NCI-H1092 treated with DMSO at 0.1 percent for 48 hours (cell line): ENCODE measurements around the gene CLCNKA.
A peak's percentile ranks its signal among the peaks of the same experiment; 100 is the strongest.

Experiments used
- DNase-seq: peaks from one replicate; lab custom pipeline; 2025; lab: John Stamatoyannopoulos, UW

The CLCNKA gene

GRCh38 chr1:16063226-16063829 lies 41.5 kb downstream of the CLCNKA start:
- no peak for DNase-seq

GRCh38 chr1:16063921-16064320 lies 42.1 kb downstream of the CLCNKA start:
- DNase-seq = no peak

GRCh38 chr1:16064536-16065268 lies 42.9 kb downstream of the CLCNKA start:
- DNase-seq = no peak

- no peak for DNase-seq
Observed at GRCh38 chr1:16065269-16065576, 43.4 kb downstream of the CLCNKA start.

- DNase-seq = no peak
Observed at GRCh38 chr1:16066245-16066644, 44.4 kb downstream of the CLCNKA start.

- DNase-seq = no peak
Observed at GRCh38 chr1:16067127-16067768, 45.4 kb downstream of the CLCNKA start.

GRCh38 chr1:16067933-16068332 lies 46.1 kb downstream of the CLCNKA start:
- DNase-seq = no peak

- DNase-seq = peak; percentile 11
Observed at GRCh38 chr1:16068356-16069270, 46.8 kb downstream of the CLCNKA start.

GRCh38 chr1:16070640-16071355 lies 49.0 kb downstream of the CLCNKA start:
- DNase-seq = no peak

- no peak for DNase-seq
Observed at GRCh38 chr1:16071614-16072013, 49.8 kb downstream of the CLCNKA start.

GRCh38 chr1:16072095-16072494 lies 50.3 kb downstream of the CLCNKA start:
- DNase-seq = no peak

GRCh38 chr1:16072616-16073484 lies 51.0 kb downstream of the CLCNKA start:
- no peak for DNase-seq

- no peak for DNase-seq
Observed at GRCh38 chr1:16073490-16074119, 51.8 kb downstream of the CLCNKA start, which contains the start of gene FAM131C. FAM131C (minus strand) TSS chr1:16073651; CDS start chr1:16073442, 209 bp downstream.

- DNase-seq = no peak
Observed at GRCh38 chr1:16074217-16074616, 52.4 kb downstream of the CLCNKA start.

GRCh38 chr1:16075337-16076030 lies 53.6 kb downstream of the CLCNKA start:
- DNase-seq = no peak

GRCh38 chr1:16076031-16076864 lies 54.4 kb downstream of the CLCNKA start:
- no peak for DNase-seq

GRCh38 chr1:16076865-16077238 lies 55.0 kb downstream of the CLCNKA start:
- no peak for DNase-seq

GRCh38 chr1:16077406-16078245 lies 55.8 kb downstream of the CLCNKA start:
- DNase-seq = no peak
